GM18517 (cell line): Measurements from ENCODE around the gene DDX42.
A peak's percentile ranks its signal among the peaks of the same experiment; 100 is the strongest.

Source experiments
- ATAC-seq: cut with Tn5 transposase; IDR thresholded peaks from one replicate; pipeline ENCODE4 v1.9.1; 2021; ENCODE audit warnings: mild to moderate bottlenecking, moderate library complexity; ENCODE audit not compliant: unreplicated experiment

Gene DDX42

GRCh38 chr17:63822537-63822936 is 48.6 kb downstream of the DDX42 start:
- no peak for ATAC-seq

GRCh38 chr17:63823659-63824331 is 49.8 kb downstream of the DDX42 start:
- ATAC-seq: no peak

GRCh38 chr17:63824362-63824761 is 50.4 kb downstream of the DDX42 start:
- no peak for ATAC-seq

GRCh38 chr17:63826468-63827001 is 52.6 kb downstream of the DDX42 start:
- peak; percentile 5 for ATAC-seq

GRCh38 chr17:63827002-63827800 is 53.2 kb downstream of the DDX42 start, which contains the start of the genes FTSJ3 and PSMC5:
Gene FTSJ3, minus strand, starts transcription at chr17:63827663. Its CDS starts 761 bp downstream, at chr17:63826902.
Gene PSMC5, plus strand, starts transcription at chr17:63827431. Its CDS starts 60 bp downstream, at chr17:63827491.
- ATAC-seq: peak; percentile 82

GRCh38 chr17:63827801-63828221 is 53.8 kb downstream of the DDX42 start:
- no peak for ATAC-seq

GRCh38 chr17:63828936-63829335 is 55.0 kb downstream of the DDX42 start:
- no peak for ATAC-seq

GRCh38 chr17:63830278-63830677 is 56.3 kb downstream of the DDX42 start:
- no peak for ATAC-seq

GRCh38 chr17:63830904-63831491 is 57.0 kb downstream of the DDX42 start:
- ATAC-seq: no peak

GRCh38 chr17:63831505-63831904 is 57.5 kb downstream of the DDX42 start:
- ATAC-seq: no peak

- no peak for ATAC-seq
Measured at GRCh38 chr17:63832014-63832413, 58.0 kb downstream of the DDX42 start.

GRCh38 chr17:63832455-63832854 is 58.5 kb downstream of the DDX42 start:
- no peak for ATAC-seq

GRCh38 chr17:63833026-63833740 is 59.2 kb downstream of the DDX42 start:
- ATAC-seq: no peak

GRCh38 chr17:63833741-63834373 is 59.9 kb downstream of the DDX42 start:
- ATAC-seq: no peak

- peak; percentile 49 for ATAC-seq
Measured at GRCh38 chr17:63834431-63835166, 60.6 kb downstream of the DDX42 start.

GRCh38 chr17:63835167-63835720 is 61.3 kb downstream of the DDX42 start:
- no peak for ATAC-seq

- no peak for ATAC-seq
Measured at GRCh38 chr17:63836811-63837210, 62.8 kb downstream of the DDX42 start.

- no peak for ATAC-seq
Measured at GRCh38 chr17:63837480-63837879, 63.5 kb downstream of the DDX42 start.

GRCh38 chr17:63837962-63838600 is 64.1 kb downstream of the DDX42 start:
- ATAC-seq: no peak
